ENCODE data around the gene EFCAB11.

DNA sequence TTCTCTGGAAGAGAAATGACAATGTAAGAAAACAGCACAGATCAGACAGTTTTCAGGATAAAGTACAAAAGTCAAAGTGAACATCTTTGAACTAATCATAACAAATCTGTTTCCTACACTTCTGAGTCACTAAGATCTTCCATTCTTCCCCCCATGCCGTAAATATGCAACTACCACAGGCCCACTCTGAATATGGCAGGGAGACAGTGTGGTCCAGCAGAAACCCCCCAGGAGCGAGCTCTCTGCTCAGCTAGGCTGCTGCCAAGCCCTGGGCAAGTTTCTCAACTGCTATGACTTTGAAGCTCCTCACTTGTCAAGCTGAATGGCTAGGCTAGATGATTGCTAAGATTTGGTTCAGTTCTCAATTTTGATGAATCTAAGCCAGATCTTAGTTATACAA is 148.1 kb downstream of the EFCAB11 start:
- TF ChIP-seq POLR2A (IDR thresholded peaks at IDR 0.05; ENCODE audit: borderline replicate concordance, extremely low read depth, insufficient read depth, insufficient read length), result no peak
- TF ChIP-seq, protein P1, sequence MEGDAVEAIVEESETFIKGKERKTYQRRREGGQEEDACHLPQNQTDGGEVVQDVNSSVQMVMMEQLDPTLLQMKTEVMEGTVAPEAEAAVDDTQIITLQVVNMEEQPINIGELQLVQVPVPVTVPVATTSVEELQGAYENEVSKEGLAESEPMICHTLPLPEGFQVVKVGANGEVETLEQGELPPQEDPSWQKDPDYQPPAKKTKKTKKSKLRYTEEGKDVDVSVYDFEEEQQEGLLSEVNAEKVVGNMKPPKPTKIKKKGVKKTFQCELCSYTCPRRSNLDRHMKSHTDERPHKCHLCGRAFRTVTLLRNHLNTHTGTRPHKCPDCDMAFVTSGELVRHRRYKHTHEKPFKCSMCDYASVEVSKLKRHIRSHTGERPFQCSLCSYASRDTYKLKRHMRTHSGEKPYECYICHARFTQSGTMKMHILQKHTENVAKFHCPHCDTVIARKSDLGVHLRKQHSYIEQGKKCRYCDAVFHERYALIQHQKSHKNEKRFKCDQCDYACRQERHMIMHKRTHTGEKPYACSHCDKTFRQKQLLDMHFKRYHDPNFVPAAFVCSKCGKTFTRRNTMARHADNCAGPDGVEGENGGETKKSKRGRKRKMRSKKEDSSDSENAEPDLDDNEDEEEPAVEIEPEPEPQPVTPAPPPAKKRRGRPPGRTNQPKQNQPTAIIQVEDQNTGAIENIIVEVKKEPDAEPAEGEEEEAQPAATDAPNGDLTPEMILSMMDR (IDR thresholded peaks at IDR 0.05 in 2 of 3, conservative IDR thresholded peaks at IDR 0.05 in 1 of 3; ENCODE audit: borderline replicate concordance in 1 of 3, insufficient read depth in 1 of 3, low read depth in 2 of 3, low read length in 2 of 3), result no peak
- no peak for TF ChIP-seq REST (IDR thresholded peaks at IDR 0.05; ENCODE audit: low read depth)
- TF ChIP-seq EZH2phosphoT487 (IDR thresholded peaks at IDR 0.05; ENCODE audit: borderline replicate concordance), result no peak
